NB4 (cell line): ENCODE data around the gene FAM171A1.

Experiments used
- MYC ChIP-seq: IDR thresholded peaks from 2 replicates; pipeline ENCODE4 v1.6.1; 2011; ENCODE audit warnings: low read depth, low read length
- POLR2A ChIP-seq: IDR thresholded peaks from 2 replicates; pipeline ENCODE4 v1.6.1; 2011; ENCODE audit warnings: mild to moderate bottlenecking; ENCODE audit not compliant: insufficient read length; ENCODE audit errors: extremely low read depth
- TF ChIP-seq, protein P1 (sequence below): IDR thresholded peaks from one replicate; pipeline ENCODE4 v1.5.1; 2012; ENCODE audit warnings: low read depth, low read length

DNA sequence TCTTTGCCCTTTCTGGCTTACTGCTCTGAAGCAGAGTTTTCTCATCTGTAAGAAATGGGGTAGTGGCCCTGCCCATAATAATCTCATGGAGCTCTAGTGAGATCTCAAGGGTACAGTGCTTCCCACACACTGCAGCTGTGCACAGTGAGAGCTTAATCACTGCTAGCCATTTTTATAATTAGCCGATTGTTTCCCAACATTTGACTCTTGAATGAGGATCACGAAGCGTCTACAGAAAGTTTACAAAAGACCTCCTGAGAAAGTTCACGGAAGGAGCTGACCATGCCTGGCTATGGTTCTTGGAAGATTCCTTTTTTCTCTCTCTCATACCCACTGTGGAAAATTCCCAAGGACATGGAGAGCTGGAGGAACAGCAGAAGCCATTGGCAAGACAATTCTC, 70.4 kb downstream of the FAM171A1 start:
- TF ChIP-seq, protein P1, sequence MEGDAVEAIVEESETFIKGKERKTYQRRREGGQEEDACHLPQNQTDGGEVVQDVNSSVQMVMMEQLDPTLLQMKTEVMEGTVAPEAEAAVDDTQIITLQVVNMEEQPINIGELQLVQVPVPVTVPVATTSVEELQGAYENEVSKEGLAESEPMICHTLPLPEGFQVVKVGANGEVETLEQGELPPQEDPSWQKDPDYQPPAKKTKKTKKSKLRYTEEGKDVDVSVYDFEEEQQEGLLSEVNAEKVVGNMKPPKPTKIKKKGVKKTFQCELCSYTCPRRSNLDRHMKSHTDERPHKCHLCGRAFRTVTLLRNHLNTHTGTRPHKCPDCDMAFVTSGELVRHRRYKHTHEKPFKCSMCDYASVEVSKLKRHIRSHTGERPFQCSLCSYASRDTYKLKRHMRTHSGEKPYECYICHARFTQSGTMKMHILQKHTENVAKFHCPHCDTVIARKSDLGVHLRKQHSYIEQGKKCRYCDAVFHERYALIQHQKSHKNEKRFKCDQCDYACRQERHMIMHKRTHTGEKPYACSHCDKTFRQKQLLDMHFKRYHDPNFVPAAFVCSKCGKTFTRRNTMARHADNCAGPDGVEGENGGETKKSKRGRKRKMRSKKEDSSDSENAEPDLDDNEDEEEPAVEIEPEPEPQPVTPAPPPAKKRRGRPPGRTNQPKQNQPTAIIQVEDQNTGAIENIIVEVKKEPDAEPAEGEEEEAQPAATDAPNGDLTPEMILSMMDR, result no peak
- TF ChIP-seq POLR2A (no peak), MYC (no peak)
